Ishikawa (cell line): ENCODE measurements around the gene NOL9.
A peak's percentile ranks its signal among the peaks of the same experiment; 100 is the strongest.

Source experiments
- CEBPB ChIP-seq: IDR thresholded peaks from 2 replicates; pipeline ENCODE4 v1.6.1; 2012
- CREB1 ChIP-seq: IDR thresholded peaks from 2 replicates; pipeline ENCODE4 v1.6.1; 2012; ENCODE audit warnings: low read depth
- EGR1 ChIP-seq: IDR thresholded peaks from 2 replicates; pipeline ENCODE4 v1.6.1; 2012
- EP300 ChIP-seq: IDR thresholded peaks from 2 replicates; pipeline ENCODE4 v1.6.1; 2012; ENCODE audit warnings: borderline replicate concordance
- FOXM1 ChIP-seq: IDR thresholded peaks from 2 replicates; pipeline ENCODE4 v1.6.1; 2012; ENCODE audit warnings: low read depth, borderline replicate concordance
- NFIC ChIP-seq: IDR thresholded peaks from 2 replicates; pipeline ENCODE4 v1.6.1; 2012
- RAD21 ChIP-seq: IDR thresholded peaks from 2 replicates; pipeline ENCODE4 v1.6.1; 2012; ENCODE audit warnings: low read depth
- TAF1 ChIP-seq: IDR thresholded peaks from 2 replicates; pipeline ENCODE4 v1.6.1; 2012; ENCODE audit warnings: low read depth, mild to moderate bottlenecking
- TCF12 ChIP-seq: IDR thresholded peaks from 2 replicates; pipeline ENCODE4 v1.6.1; 2012; ENCODE audit warnings: low read depth
- TEAD4 ChIP-seq: IDR thresholded peaks from 2 replicates; pipeline ENCODE4 v1.6.1; 2012
- YY1 ChIP-seq: IDR thresholded peaks from 2 replicates; pipeline ENCODE4 v1.6.1; 2012; ENCODE audit warnings: low read depth
- ZBTB7A ChIP-seq: IDR thresholded peaks from 2 replicates; pipeline ENCODE4 v1.6.1; 2012; ENCODE audit warnings: low read depth
- TF ChIP-seq, protein P1 (sequence below): IDR thresholded peaks from 2 replicates; pipeline ENCODE4 v1.6.1; 2012
- TF ChIP-seq, protein P2 (sequence below): IDR thresholded peaks from 2 replicates; pipeline ENCODE4 v1.6.1; 2012; ENCODE audit warnings: low read depth, mild to moderate bottlenecking
- TF ChIP-seq, protein P3 (sequence below): IDR thresholded peaks from 2 replicates; pipeline ENCODE4 v1.6.1; 2012

Gene NOL9

DNA sequence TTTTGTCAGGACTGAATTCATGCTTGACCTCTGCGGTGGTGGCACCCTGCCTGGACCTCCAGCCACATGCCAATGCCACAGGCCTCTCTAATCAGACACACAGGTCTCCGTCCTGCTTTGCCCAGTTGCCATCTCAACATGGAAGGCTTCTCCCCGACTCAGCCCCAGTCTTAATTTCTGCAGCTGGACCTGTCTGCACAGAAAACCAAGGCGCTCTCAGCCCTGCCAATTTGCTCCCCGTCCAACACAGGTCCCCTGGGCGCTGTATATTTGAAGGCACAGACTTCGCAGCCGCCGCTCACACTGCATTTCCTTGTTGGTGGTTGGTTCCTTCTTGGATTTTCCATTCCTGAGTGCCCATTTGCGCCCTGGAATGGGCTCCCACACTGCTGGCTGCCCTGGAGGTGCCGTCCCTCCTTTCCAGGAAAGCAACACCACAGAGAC lies 34.8 kb downstream of the NOL9 start:
- TF ChIP-seq TAF1 (no peak), RAD21 (no peak), CEBPB (no peak), FOXM1 (no peak), EGR1 (no peak), EP300 (no peak), NFIC (no peak), CREB1 (no peak)
- TF ChIP-seq, protein P1, sequence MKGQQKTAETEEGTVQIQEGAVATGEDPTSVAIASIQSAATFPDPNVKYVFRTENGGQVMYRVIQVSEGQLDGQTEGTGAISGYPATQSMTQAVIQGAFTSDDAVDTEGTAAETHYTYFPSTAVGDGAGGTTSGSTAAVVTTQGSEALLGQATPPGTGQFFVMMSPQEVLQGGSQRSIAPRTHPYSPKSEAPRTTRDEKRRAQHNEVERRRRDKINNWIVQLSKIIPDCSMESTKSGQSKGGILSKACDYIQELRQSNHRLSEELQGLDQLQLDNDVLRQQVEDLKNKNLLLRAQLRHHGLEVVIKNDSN, result no peak
- TF ChIP-seq, protein P2, sequence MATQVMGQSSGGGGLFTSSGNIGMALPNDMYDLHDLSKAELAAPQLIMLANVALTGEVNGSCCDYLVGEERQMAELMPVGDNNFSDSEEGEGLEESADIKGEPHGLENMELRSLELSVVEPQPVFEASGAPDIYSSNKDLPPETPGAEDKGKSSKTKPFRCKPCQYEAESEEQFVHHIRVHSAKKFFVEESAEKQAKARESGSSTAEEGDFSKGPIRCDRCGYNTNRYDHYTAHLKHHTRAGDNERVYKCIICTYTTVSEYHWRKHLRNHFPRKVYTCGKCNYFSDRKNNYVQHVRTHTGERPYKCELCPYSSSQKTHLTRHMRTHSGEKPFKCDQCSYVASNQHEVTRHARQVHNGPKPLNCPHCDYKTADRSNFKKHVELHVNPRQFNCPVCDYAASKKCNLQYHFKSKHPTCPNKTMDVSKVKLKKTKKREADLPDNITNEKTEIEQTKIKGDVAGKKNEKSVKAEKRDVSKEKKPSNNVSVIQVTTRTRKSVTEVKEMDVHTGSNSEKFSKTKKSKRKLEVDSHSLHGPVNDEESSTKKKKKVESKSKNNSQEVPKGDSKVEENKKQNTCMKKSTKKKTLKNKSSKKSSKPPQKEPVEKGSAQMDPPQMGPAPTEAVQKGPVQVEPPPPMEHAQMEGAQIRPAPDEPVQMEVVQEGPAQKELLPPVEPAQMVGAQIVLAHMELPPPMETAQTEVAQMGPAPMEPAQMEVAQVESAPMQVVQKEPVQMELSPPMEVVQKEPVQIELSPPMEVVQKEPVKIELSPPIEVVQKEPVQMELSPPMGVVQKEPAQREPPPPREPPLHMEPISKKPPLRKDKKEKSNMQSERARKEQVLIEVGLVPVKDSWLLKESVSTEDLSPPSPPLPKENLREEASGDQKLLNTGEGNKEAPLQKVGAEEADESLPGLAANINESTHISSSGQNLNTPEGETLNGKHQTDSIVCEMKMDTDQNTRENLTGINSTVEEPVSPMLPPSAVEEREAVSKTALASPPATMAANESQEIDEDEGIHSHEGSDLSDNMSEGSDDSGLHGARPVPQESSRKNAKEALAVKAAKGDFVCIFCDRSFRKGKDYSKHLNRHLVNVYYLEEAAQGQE, result no peak

DNA sequence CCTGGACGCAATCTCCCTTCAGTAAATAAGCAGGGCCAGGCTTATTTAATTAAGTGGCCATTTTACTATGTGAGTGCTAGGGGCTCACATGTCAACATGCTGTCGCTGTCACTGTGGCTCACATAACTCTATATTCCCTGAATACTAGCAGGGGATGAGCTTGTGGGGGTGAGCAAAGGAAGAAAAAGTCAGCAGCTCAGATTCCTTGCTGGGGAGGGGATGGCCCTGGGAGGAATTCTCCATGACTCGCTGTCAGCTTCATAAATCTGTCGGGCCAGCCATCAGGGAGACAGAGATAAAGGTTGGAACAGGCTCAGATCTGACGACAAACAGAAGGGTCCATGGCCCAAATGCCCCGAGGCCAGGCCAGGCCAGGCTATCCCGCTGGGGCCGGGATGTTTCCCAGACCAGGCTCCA lies 36.9 kb downstream of the NOL9 start:
- TF ChIP-seq, protein P3, sequence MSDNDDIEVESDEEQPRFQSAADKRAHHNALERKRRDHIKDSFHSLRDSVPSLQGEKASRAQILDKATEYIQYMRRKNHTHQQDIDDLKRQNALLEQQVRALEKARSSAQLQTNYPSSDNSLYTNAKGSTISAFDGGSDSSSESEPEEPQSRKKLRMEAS, result no peak
- TF ChIP-seq TAF1 (no peak), FOXM1 (no peak), CEBPB (no peak), EGR1 (no peak), RAD21 (no peak), TCF12 (no peak), EP300 (no peak), TEAD4 (no peak), ZBTB7A (no peak), CREB1 (no peak), YY1 (no peak)
- TF ChIP-seq, protein P2, result no peak

DNA sequence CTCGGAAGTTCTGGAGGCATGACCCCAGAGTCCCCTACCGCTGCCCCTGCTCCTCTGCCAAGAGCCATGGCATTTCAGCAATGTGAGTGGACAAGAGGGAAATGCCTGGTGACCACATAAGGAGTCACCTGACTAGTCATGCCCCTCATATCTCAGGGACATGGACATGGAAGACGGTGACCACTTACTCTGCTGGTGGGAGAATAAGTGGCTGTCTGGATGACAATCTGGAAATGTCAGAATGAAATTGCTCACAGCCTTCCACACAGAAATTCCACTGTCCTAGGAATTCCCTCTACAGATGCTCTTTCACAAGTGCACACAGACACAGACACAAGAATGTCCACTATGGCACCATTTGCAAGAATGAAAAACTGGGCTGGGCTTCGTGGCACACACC lies 38.5 kb downstream of the NOL9 start:
- TF ChIP-seq ZBTB7A (no peak), YY1 (no peak), CEBPB (no peak), RAD21 (no peak), CREB1 (no peak), TAF1 (no peak), TEAD4 (no peak), FOXM1 (no peak), NFIC (no peak), EP300 (no peak), TCF12 (no peak), EGR1 (no peak)
- TF ChIP-seq, protein P2, result no peak
- TF ChIP-seq, protein P1, result no peak
- TF ChIP-seq, protein P3, result no peak

DNA sequence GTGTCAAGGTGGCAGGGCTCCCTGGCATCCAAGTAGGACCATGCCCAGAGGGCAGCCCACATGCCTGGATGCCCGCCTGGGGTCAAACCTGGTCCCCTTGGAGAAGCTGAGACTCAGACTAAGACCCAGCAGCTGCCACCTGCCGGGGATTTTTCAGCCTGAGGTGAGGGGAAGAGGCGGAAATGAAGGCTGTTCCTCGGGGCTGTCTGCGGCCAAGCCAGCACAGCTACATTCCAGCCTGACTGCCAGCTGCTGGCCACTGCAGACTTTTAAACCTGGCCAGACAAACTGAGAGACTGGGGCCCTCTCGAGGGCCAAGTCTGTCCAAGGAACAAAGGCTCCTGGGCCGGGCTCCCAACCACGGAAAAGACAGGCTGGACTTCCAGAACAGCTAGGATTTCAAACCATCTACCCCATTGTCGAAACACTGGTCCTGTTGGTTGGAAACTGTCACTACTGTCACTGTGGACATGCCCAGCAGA lies 41.0 kb downstream of the NOL9 start:
- TF ChIP-seq CREB1 (no peak), TEAD4 (peak; percentile 32; the same call in 1 of the 2 replicates)

DNA sequence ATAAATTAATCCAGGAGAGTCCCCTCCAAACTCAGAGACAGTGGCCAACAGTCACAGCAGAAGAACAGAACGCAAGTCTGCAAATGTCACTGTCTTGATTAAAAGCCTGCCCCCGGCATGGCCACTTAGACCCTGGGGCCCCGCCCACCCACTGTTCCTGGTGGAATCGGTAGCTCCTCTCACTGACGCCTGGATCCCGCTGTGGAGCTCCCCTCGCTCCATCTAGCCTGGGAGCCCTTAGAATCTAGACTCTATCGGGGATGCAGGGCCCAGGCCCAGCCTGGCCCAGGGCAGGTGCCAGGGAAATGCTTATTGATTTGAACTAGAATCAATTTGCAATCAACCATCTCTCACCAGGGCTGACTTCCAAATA lies 41.4 kb downstream of the NOL9 start:
- TF ChIP-seq, protein P3, result no peak
- TF ChIP-seq TCF12 (no peak), TEAD4 (no peak), CEBPB (no peak), EP300 (no peak), TAF1 (no peak), YY1 (no peak), RAD21 (no peak), EGR1 (no peak)
